Measurements from ENCODE around the gene WNK1. TPM values are rescaled to one million over a fixed set of nuclear protein-coding genes. Genes with fewer than 3 reads are reported as not detected.
"Not testable (repeated sequence)": the region's sequence is repeated elsewhere in the genome, so short reads cannot be mapped to it uniquely, and the experiment has no call there.

Gene WNK1
- total RNA-seq, 4 donors from 2014 or later = 153 to 220 (median 178) TPM

GRCh38 chr12:843609-844008, 91.2 kb downstream of the WNK1 start:
- Histone ChIP-seq H3K4me3 (no peak overlapping the region), H3K4me1 (peaks cover 0 to 9% (median 2%) of the 10 kb centered on the region in 4 donors), H3K9me3 (no peaks in the 10 kb centered on the region), H3K27me3 (no peaks in the 10 kb centered on the region), H3K36me3 (peaks cover 0 to 4% (median 0%) of the 10 kb centered on the region in 3 donors), H3K27ac (no peak overlapping the region)
- TF ChIP-seq EP300 (IDR thresholded peaks at IDR 0.05) = no peak
- no peak for TF ChIP-seq POLR2A (IDR thresholded peaks at IDR 0.05)
- TF ChIP-seq, protein P1, sequence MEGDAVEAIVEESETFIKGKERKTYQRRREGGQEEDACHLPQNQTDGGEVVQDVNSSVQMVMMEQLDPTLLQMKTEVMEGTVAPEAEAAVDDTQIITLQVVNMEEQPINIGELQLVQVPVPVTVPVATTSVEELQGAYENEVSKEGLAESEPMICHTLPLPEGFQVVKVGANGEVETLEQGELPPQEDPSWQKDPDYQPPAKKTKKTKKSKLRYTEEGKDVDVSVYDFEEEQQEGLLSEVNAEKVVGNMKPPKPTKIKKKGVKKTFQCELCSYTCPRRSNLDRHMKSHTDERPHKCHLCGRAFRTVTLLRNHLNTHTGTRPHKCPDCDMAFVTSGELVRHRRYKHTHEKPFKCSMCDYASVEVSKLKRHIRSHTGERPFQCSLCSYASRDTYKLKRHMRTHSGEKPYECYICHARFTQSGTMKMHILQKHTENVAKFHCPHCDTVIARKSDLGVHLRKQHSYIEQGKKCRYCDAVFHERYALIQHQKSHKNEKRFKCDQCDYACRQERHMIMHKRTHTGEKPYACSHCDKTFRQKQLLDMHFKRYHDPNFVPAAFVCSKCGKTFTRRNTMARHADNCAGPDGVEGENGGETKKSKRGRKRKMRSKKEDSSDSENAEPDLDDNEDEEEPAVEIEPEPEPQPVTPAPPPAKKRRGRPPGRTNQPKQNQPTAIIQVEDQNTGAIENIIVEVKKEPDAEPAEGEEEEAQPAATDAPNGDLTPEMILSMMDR (IDR thresholded peaks at IDR 0.05) = no peak
- no peak for DNase-seq (ENCODE audit: low spot score in 2 of 2)

DNA sequence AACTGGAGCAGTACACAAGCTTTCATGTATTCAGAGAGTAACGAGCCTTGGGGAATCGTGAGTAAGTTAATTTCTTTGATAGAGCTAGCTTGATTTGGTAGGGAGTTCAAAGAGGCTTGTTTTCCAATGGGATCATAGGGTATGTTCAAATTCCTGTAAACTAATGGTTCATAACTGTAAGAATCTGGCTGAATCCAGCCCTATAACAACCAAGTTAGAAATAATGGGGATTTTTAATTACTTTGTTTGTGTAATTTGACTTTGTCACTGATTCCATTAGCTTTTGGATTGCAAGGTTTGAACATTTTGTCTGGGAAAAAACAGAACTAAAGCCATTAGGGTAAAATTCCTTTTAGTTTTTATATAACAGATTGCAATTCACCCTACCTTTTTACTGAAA, 94.0 kb downstream of the WNK1 start:
- WGBS, 2 donors = 78 to 81% methylated on average over 2 of the region's 2 CpGs
- Histone ChIP-seq H3K27me3 (no peaks in the 10 kb centered on the region), H3K4me1 (peaks cover 0 to 23% (median 5%) of the 10 kb centered on the region in 4 donors), H3K36me3 (peaks cover 0 to 4% (median 0%) of the 10 kb centered on the region in 3 donors), H3K9me3 (no peaks in the 10 kb centered on the region), H3K4me3 (no peak overlapping the region), H3K27ac (no peak overlapping the region)
- no peak for DNase-seq (ENCODE audit: low spot score in 2 of 2)
- TF ChIP-seq, protein P1 (IDR thresholded peaks at IDR 0.05) = no peak
- TF ChIP-seq EP300 (IDR thresholded peaks at IDR 0.05) = no peak
- peak in 1 of 2 donors; percentile 16 for TF ChIP-seq POLR2A (IDR thresholded peaks at IDR 0.05)

DNA sequence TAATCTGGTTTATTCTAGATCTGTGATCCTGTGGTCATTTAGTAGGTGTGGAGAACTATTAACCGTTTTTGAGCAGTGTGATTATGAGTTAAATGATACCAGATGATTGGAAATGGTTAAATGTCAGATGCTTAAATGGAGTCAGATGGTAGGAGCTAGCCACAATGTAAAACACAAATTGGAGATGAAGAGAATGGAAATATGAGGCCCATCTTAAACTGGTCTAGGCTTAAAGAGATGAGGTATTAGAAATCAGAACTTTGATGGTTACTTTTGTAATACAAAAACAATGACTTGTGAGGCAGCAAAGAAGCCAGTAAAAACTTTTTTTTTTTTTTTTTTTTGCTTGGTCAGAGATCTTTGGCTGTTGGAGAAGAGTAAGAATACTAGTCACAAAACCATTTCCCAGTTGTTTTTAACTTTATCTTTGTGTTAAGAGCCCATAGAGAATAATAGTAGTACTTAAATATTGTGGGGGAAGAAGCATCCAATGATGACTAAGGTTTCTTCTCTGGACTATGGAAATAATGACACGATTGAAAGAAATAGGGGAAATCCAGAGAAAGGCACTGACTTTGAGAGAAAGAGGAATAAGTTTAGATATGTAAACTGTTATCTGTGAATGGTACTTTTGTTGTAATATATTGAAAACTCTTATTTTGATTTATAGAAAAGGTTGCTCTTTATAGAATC, 95.9 kb downstream of the WNK1 start:
- Histone ChIP-seq H3K4me3 (no peak overlapping the region), H3K27me3 (no peaks in the 10 kb centered on the region), H3K9me3 (no peaks in the 10 kb centered on the region), H3K36me3 (peaks cover 0 to 4% (median 0%) of the 10 kb centered on the region in 3 donors), H3K4me1 (peaks cover 0 to 36% (median 11%) of the 10 kb centered on the region in 4 donors), H3K27ac (peak overlapping the region in 3 of 4 donors; percentile 7 to 21 (median 17))
- no peak for DNase-seq (ENCODE audit: low spot score in 2 of 2)
- TF ChIP-seq, protein P1 (IDR thresholded peaks at IDR 0.05) = no peak
- no peak for TF ChIP-seq POLR2A (IDR thresholded peaks at IDR 0.05)
- no peak for TF ChIP-seq EP300 (IDR thresholded peaks at IDR 0.05)
- WGBS, 2 donors = 38 to 42% methylated on average over 2 of the region's 2 CpGs

- peaks cover 0 to 4% (median 0%) of the 10 kb centered on the region in 3 donors for H3K36me3 ChIP-seq
- no peak for TF ChIP-seq POLR2A (IDR thresholded peaks at IDR 0.05)
- TF ChIP-seq, protein P1 (IDR thresholded peaks at IDR 0.05) = no peak
- no peak for TF ChIP-seq EP300 (IDR thresholded peaks at IDR 0.05)
- no peak overlapping the region for H3K4me3 ChIP-seq
- no peak for DNase-seq (ENCODE audit: low spot score in 2 of 2)
- H3K4me1 ChIP-seq = peaks cover 0 to 36% (median 11%) of the 10 kb centered on the region in 4 donors
- no peaks in the 10 kb centered on the region for H3K27me3 ChIP-seq
- H3K9me3 ChIP-seq = no peaks in the 10 kb centered on the region
- WGBS, 2 donors = 53 to 54% methylated on average over 2 of the region's 2 CpGs
- peak overlapping the region in 3 of 4 donors; percentile 7 to 21 (median 17) for H3K27ac ChIP-seq
Measured at GRCh38 chr12:848882-849527, 96.6 kb downstream of the WNK1 start.

- H3K4me1 ChIP-seq = peaks cover 0 to 42% (median 11%) of the 10 kb centered on the region in 4 donors
- H3K27me3 ChIP-seq; H3K9me3 ChIP-seq; DNase-seq (ENCODE audit: low spot score in 2 of 2); H3K36me3 ChIP-seq; H3K4me3 ChIP-seq; H3K27ac ChIP-seq: not testable (repeated sequence)
- WGBS, 2 donors = 96 to 100% methylated on average over 3 of the region's 4 CpGs
Measured at GRCh38 chr12:849733-850437, 97.5 kb downstream of the WNK1 start.
